ENCODE measurements around the gene AKAP9.
"Not testable (repeated sequence)": the region's sequence is repeated elsewhere in the genome, so short reads cannot be mapped to it uniquely, and the experiment has no call there.

AKAP9 gene

GRCh38 chr7:92064438-92065029, 123.9 kb downstream of the AKAP9 start:
- no peak for DNase-seq (ENCODE audit: low spot score)

DNA sequence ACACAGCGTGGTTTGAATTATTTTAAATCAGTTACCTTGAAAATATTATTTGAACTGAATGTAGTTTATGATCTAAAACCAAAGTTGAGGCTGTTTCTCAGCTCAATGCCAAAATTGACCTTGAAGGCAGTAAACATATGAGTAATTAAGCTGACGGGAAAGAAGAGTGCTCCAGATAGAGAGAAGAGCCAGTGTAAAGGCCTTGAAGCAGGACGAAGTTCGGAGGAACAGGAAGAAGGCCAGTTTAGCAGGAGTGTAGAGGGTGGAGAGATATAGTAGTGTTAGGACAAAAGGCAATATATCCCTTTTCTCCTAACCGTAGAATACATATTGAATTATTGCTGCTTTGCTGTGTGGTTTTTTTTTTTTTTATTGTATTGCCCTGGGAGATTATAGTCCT, 130.4 kb downstream of the AKAP9 start:
- DNase-seq (ENCODE audit: low spot score): no peak

DNA sequence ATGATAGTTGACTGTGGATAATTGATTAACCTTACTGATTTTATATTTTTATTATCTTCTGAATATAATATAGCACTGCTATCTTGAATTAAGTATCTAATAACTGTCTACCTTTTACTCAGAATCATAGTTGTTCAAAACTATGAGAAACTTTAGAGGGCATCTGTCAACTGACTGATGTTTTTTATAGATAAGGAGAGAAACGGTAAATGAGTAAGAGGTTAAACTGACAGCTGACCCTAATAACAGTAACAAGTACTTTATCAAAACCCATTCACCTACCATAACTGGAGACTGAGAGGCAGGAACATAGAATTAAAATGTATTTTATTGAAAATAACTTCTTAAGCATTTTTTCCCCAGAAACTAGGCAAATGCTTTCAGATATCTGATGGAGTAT, 131.5 kb downstream of the AKAP9 start:
- DNase-seq (ENCODE audit: low spot score): no peak

DNA sequence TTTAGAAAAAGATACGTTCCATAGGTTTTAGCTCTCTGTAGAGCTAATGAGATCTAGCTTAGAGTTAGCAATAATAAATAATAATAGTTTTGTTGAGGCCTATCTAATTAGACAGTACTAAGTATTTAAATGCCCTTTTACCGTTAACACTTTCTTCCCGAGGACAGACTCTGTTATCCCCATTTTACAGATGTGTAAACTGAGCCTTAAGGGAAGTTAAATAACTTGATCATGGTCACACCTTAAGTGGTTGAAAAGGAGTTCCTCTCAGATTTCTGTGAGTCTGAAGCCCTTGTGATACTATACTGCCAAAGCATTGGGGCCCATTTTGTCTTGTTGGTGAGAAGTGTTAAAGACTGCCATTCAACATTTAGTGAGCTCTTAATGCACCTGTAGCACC, 132.0 kb downstream of the AKAP9 start:
- DNase-seq (ENCODE audit: low spot score): no peak

DNA sequence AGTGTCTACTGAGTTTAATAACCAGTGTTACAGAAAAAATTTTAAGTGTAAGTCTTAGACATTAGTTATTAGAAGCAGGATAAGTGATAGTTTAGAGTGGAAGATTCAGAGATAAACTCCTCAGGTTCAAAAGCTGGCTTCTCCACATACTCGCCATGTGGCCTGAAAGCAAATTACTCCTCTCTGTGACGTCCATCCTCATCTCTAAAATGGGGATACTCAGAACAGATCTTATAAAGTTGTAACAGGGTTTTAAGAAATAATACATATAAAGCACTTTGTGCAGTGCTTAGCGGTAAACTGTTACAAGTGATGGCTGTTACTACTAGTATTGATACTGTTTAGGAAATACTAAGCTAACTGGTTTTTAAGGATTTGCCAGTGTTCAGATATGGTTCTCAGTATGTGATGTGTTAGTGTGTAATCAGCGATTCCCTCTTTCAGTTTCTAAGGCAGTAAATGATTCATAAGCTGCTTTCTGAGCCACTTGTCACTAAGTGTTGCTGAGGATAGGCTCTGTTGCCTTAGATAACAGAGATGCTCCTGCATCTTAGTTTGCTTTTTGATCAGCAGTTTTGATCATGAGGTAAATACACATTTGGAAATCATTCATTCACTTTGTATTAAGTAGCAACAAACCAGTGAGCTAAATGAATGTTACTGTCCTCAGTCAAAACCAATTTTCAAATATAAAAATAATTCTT, 134.9 kb downstream of the AKAP9 start:
- no peak for DNase-seq (ENCODE audit: low spot score)

DNA sequence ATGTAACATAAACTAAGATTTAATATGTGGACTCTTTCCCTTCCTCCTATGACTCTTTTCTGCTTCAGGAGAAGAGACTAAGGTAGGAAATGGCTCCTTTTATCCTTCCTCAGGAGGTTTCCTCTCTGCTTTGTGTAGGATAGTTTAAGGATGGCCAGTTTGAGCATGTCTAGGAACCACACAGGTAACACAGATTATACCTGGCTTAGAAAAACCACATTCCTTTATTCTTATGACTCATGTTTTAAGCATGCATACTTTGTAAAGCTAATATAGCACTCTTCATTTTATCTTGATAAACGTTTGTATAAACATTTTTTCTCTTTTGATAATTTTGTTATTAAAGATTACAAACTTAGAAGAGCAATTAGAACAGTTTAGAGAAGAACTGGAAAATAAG, 135.8 kb downstream of the AKAP9 start:
- no peak for DNase-seq (ENCODE audit: low spot score)

DNA sequence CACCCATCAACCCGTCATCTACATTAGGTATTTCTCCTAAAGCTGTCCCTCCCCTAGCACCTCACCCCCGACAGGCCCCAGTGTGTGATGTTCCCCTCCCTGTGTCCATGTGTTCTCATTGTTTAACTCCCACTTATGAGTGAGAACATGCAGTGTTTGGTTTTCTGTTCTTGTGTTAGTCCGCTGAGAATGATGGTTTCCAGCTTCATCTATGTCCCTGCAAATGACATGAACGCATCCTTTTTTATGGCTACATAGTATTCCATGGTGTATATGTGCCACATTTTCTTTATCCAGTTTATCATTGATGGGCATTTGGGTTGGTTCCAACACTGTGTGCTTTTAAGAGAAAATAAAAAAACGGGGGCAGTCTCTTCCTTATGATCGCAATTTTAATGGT, 143.3 kb downstream of the AKAP9 start:
- not testable (repeated sequence) for DNase-seq (ENCODE audit: low spot score)

GRCh38 chr7:92088266-92088665, 147.6 kb downstream of the AKAP9 start:
- DNase-seq (ENCODE audit: low spot score): no peak

DNA sequence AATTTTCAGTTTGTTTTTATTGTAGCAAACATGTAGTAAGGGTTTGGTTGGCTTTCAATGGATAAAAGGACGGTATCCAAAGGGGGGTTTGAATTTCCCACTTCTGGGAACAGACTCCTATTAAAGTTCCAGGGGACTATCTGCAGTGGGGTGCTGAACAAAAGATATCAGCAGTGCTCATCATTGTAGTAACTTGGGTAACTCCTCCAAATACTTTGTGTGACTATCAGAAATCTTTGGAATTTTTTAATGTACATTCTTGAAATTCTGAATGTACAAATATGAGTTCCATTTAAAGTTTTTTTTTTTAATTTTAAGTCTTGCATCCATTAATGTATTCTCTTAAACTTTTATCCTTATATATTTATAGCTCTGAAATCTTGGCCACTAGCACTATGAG, 151.5 kb downstream of the AKAP9 start:
- peak; percentile 2 for DNase-seq (ENCODE audit: low spot score)

- no peak for DNase-seq (ENCODE audit: low spot score)
Measured at GRCh38 chr7:92095380-92095779, 154.7 kb downstream of the AKAP9 start.

DNA sequence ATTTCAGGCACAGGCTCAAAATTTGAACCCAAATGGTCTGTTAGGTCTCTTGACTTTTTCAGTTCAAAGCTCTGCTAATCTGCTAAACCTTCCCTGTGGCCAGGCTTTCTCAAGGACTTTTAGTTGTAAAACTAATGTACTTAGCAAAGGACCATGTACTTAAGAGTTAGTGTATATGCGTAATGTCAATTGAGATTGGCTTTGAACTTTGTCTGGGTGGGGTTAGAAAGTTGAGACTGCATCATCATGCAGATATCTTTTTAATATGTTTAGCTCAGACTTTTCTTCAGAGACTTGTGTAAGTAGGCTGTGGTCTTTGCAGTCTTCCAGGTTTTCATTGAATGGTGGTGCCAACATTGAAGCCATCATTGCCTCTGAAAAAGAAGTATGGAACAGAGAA, 159.9 kb downstream of the AKAP9 start:
- DNase-seq (ENCODE audit: low spot score): no peak

- peak; percentile 60 for DNase-seq (ENCODE audit: low spot score)
Measured at GRCh38 chr7:92102862-92103261, 162.2 kb downstream of the AKAP9 start.

DNA sequence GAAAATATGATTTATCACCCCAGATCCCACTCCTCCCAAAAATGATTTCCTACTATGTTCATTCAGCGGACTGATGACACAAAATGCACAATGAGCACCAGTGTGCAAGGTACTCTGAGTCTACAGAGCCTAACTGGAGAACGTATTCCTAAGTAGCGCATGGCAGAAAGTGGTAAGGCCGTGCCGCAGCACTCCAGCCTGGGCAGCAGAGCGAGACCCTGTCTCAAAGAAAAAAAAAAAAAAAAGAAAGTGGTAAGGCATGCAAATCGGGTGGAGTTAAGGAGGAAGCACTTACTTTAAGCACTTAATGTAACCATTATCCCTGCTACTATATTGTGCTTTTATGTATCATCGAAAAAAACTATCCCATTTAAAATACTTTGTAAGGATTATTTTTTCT, 168.2 kb downstream of the AKAP9 start:
- no peak for DNase-seq (ENCODE audit: low spot score)

DNA sequence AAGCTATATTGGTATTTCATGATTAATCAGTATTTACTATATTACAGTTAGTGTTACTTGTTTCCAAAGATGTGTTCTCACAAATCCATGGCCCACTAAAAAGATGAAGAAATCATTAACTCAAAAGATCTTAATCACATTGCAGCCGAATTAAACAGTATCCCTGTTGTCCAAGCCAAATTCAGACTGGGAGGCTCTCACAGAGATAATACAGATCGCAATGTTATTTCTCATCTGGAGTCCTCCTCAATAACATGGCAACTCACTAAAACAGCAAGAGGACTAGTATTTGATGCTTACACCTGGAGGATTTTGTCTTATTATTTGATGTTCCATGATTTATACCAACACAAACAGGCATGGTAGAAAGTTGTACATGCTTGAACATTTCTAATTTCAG, 170.2 kb downstream of the AKAP9 start:
- DNase-seq (ENCODE audit: low spot score): no peak

GRCh38 chr7:92115821-92116220, 175.2 kb downstream of the AKAP9 start:
- DNase-seq (ENCODE audit: low spot score): no peak

DNA sequence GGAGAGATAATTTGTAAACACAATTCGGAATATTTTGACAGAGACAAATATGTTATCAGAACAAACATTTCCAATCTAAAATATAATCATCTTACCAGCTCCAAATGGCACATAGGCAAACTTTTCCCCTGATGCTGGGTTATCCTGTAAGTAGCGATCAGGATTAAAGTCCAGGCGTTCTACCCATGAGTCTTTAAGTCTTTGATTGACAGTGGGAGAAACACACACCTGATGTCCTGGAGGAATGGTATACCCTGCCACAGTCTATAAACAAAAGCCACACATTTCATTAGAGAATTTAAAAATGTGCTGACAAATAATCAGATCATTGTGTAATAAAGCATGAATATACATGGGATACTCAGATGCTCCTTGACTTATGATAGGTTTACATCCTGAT, 176.3 kb downstream of the AKAP9 start:
- no peak for DNase-seq (ENCODE audit: low spot score)

GRCh38 chr7:92119213-92119759, 178.6 kb downstream of the AKAP9 start:
- DNase-seq (ENCODE audit: low spot score): no peak

- no peak for DNase-seq (ENCODE audit: low spot score)
Measured at GRCh38 chr7:92121681-92122080, 181.0 kb downstream of the AKAP9 start.

- no peak for DNase-seq (ENCODE audit: low spot score)
Measured at GRCh38 chr7:92131093-92131492, 190.4 kb downstream of the AKAP9 start.

GRCh38 chr7:92131764-92132330, 191.2 kb downstream of the AKAP9 start:
- DNase-seq (ENCODE audit: low spot score): no peak

GRCh38 chr7:92133133-92133736, 192.6 kb downstream of the AKAP9 start:
- DNase-seq (ENCODE audit: low spot score): no peak

DNA sequence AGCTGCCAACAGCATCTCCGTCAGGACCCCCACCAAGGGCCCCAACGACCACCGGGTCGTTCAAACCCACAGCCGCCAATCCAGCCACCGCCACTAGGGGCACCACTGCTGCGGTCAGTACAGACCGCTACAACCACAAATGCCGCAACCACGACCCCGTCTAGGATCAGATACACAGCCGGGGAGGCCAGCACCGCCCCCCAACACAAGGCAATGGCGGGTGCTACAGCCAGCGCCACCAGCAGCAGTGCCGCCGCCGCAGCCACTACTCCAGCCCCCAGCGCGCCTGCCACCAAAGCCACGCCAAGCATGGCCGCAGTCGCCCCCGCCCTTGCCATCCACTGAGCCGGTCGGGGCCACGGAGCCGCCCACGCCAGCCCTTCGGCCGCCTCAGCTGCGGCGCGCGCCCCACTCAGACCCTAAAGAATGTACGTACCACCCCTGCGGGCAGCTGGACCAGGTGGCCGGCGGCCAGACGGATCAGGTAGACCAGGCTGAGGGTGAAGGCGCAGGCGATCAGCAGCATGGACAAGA, 193.1 kb downstream of the AKAP9 start:
- peak; percentile 72 for DNase-seq (ENCODE audit: low spot score)
